ENCODE measurements around the gene ERBB2.
A peak's percentile ranks its signal among the peaks of the same experiment; 100 is the strongest.
"Not testable (repeated sequence)": the region's sequence is repeated elsewhere in the genome, so short reads cannot be mapped to it uniquely, and the experiment has no call there.

Gene ERBB2

DNA sequence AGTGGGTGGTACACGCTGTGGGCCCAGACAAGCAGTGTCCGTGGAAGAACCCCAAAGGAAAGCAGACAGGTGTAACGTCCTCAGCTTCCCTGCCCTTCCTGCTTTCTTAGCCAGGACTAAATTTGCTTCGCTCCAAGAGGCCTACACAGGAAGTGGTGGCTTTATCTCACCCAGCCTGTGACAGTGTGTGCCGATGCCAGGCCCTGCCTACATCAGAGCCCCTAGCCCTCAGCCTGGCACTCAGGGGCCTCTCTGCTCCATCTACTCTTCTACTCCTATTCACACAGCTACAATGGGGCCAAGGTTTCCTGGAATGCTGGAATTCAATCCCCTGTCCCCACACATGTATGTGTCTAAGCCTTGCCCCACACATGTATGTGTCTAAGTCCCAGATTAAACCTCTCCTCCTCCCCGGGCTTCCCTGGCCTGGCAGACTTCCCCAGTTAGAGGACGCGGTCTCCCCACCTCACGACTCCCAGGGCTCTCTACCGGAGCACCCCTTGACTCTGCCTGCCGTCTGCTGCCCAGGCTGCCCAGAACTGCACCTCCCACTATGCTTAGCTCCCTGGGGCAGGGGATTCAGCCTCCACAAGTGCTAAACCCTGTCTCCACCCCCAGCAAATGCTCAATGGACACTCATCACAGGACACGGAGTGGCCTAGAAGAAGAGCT, 20.2 kb upstream of the ERBB2 start:
- no peak for DNase-seq

- DNase-seq = no peak
These were observed 16.4 kb upstream of the ERBB2 start for GRCh38 chr17:39683295-39683939.

DNA sequence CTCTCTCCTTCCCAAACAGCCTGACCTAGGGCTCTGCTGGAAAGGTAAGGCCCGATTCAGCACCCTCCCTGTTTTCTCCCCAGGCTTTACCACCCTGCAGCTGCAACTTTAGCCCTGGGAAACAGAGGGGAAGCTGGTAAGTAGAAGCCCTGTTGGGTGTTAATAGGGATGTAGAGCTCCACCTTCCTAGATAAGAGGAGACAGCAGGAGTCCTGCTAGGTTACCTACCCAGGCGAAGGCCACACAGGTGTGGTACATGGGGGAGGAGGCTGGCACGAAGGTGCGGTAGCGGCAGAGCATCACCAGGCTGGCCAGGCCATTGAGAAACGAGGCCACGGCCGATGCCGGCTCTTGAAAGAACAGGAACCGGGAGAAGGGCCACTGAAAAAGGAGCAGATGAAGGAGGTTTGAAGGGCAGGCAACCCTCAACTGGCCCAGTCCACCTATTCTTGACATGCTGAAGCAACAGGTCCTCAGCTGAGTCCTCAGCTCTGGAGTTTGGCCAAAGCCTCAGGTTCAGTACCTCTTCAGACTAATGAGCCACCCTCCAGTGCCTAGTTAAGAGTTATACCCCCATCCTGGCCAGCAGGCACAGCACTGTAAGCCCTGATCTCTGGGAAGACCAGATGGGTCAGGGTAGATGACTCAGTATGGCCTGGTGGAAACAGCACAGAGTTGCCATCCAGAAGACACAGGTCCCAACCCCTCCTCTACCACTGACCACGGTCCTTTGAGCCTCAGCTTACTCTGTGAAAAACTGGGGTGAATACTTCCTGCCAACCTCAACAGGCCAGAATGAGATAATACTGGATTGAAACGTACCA, 15.3 kb upstream of the ERBB2 start:
- DNase-seq = no peak

DNA sequence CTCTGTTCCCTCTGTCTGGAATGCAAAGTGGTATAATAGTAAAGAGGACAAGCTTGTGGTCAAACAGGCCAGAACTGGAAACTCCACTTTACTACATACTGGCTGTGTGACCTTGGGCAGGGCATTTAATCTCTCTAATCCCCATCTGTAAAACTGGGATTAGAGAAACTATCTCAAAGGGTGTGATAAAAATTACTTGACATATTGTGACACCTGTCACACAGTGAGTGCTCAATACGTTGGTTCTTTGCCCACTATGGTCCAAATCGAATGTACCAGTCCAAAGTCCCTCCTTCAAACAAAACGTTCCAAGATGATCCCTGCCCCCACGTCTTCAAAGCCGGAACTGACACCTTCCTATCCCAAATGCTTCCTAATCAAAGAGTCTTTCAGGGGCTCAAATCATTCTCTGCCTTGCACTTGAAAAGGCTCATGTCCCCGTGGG, 12.7 kb upstream of the ERBB2 start:
- DNase-seq = no peak

DNA sequence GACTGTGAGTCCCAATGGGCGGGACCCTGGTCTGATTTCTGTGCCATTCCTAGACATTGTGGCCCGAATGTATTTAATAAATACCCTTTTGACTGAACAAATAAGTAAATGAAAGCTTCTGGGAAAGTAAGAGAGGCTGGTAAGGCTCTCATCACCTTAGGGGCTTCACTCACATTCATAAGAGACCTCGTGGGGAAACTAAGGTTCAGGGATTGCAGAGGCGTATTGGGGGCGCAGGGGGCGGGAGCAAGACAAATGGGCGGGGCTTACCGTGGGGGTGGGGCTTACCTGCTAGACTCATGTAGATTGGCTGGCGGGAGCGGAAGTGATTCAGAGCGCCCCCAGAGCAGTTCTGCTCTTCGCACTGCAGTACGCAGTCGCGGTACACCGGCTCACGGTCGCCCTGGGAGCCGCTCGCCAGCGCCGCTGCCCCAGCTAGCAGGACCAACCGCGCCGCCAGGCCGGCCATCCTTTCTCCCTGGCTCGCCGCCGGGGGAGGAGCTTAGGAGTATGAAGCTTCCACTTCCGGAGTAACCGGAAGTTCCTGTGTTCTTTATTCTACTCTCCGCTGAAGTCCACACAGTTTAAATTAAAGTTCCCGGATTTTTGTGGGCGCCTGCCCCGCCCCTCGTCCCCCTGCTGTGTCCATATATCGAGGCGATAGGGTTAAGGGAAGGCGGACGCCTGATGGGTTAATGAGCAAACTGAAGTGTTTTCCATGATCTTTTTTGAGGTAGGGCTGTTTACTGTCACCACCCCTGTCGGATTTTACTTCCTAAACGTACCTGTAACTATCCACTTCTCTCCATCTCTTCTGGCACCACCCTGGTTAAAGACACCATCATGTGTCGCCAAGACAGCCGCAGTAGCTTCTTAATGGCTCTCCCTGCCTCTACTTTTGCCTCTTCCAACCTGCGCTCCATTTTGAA, 12.1 kb upstream of the ERBB2 start, which contains the start of gene PGAP3:
PGAP3 (minus strand) TSS at position 512 of the 929 bp plus-strand sequence; CDS start at position 469, 43 bp downstream.
- peak; percentile 82 for DNase-seq

DNA sequence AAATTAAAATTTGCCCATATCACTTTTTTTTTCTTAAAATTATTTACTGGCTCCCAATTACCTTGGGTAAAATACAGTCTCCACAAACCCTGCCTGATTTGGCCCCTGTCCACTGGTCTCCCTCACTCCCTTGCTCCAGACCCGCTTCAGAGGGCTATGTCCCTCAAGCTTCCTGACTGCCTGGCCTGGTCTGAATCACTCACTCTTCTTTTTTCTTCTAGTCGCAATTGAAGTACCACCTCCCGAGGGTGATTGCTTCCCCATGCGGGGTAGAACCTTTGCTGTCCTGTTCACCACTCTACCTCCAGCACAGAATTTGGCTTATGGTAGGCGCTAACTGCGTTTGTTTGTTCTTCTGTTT, 11.4 kb upstream of the ERBB2 start:
- DNase-seq = no peak

- no peak for DNase-seq
These were observed 10.9 kb upstream of the ERBB2 start for GRCh38 chr17:39688945-39689344.

DNA sequence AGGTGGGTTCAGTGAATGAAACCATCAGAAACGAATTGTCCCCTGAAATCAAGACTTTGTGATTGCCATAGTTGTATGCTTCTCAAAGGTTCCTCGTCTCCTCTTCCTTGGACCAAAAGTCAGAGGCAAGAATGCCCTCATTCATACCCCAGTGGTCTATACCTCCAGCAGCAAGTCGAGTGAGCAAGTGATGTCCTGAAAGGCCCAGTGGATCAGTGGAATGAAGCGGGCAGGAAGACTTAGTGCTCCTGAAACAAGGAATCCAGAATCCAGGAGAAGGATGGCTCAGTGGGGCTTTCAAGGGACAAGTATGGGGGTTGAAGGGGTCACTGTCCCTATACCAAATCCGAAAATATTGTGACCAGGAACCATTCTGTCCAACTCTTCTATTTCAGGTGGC, 5.3 kb upstream of the ERBB2 start:
- DNase-seq = no peak

GRCh38 chr17:39695089-39695474, 4.8 kb upstream of the ERBB2 start:
- DNase-seq = no peak

GRCh38 chr17:39696731-39697130, 3.1 kb upstream of the ERBB2 start:
- DNase-seq = no peak

- no peak for DNase-seq
These were observed 1.9 kb upstream of the ERBB2 start for GRCh38 chr17:39697961-39698360.

DNA sequence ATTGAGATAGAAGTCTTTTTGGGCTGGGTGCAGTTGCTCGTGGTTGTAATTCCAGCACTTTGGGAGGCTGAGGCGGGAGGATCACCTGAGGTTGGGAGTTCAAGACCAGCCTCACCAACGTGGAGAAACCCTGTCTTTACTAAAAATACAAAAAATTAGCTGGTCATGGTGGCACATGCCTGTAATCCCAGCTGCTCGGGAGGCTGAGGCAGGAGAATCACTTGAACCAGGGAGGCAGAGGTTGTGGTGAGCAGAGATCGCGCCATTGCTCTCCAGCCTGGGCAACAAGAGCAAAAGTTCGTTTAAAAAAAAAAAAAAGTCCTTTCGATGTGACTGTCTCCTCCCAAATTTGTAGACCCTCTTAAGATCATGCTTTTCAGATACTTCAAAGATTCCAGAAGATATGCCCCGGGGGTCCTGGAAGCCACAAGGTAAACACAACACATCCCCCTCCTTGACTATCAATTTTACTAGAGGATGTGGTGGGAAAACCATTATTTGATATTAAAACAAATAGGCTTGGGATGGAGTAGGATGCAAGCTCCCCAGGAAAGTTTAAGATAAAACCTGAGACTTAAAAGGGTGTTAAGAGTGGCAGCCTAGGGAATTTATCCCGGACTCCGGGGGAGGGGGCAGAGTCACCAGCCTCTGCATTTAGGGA, 577 bp upstream of the ERBB2 start:
- not testable (repeated sequence) for DNase-seq

DNA sequence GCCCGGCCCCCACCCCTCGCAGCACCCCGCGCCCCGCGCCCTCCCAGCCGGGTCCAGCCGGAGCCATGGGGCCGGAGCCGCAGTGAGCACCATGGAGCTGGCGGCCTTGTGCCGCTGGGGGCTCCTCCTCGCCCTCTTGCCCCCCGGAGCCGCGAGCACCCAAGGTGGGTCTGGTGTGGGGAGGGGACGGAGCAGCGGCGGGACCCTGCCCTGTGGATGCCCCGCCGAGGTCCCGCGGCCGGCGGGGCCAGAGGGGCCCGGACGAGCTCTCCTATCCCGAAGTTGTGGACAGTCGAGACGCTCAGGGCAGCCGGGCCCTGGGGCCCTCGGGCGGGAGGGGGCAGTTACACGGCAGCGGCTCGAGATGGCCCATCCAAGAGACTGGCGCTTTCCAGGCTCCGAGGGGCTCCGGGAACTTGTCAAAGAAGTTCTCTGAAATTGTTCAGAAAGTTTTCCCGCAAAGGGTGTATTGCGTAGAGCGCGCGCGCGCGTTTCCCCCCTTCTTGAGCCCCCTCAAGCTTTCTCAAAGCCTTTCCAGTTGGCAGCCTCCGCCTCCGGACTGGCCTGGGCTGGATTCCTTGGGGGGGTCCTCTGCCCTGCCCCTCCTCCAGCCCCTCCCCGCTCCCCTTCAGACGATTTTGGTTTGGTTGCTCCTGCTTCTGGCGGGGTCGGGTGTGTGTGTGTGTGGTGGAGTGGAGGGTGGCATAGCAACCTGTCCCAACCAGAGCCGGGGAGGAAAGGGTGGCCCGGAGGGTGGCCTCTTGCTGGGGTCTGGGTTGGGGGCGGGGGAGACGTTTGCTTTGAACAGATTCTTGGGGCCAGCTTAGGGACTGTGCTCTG, 504 bp downstream of the ERBB2 start:
- DNase-seq = no peak

DNA sequence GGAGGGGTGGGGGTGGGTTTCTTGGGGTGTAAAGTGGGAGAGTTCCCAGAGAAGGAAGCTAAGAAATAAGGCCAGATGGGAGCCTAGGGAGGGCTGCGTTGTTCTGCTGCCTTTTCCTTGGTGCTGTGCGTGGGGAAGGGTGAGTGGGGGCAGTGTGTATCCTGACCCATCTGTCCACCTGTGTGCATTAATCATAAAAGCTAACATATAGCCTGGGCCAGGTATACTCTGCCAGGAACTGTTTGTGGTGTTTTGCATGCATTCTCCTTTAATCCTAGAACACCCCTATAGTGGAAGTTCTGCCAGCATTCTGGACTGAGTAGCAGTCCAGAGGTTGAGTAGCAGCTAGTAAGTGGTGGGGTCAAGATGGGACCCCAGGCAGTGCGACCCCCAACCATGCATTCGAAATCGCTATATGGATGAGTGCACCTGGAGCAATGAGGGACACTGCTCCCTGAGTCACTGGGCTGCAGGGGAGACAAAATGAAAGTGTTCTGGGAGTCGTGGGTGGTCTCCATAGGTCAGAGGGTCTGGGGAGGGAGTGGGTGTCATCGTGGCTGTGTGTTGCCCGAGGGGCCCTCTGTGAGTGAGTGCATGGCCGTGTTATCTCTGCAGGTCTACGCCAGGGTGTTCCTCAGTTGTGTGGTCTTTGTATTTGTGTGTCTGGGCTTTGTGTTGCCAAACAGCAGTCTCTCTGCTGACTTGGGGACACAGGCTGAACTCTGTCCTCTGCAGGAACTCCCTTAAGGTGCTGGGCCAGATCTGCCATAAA, 1.3 kb downstream of the ERBB2 start:
- no peak for DNase-seq

DNA sequence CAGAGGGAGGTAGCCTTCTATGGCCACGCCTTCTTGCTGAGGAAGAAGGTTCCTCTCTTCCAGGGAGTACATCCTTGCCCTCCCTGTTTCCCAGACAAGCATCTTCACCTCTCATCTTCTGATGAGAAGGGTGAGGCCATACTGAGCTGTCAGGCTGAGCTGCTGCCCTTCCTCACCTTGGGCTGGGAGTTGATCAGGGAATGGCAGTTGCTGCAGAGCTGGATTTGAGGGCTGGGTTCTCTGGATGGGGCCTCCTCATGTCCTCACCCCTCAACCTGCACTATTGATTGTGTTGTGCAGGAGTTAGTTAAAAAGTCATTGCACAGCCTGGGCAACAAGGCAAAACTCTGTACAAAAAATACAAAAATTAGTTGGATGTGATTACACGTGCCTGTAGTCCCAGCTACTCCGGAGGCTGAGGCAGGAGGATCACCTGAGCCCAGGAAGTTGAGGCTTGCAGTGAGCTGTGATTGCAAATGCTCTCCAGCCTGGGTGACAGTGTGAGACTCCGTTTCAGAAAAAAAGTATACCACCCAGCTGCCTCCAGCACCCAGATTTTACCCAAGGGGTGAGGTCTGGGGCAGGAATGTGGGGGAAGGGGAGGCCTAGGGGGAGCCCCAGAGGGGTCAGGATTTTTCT, 2.0 kb downstream of the ERBB2 start:
- DNase-seq = no peak

GRCh38 chr17:39702901-39703893, 3.3 kb downstream of the ERBB2 start:
- DNase-seq = no peak

DNA sequence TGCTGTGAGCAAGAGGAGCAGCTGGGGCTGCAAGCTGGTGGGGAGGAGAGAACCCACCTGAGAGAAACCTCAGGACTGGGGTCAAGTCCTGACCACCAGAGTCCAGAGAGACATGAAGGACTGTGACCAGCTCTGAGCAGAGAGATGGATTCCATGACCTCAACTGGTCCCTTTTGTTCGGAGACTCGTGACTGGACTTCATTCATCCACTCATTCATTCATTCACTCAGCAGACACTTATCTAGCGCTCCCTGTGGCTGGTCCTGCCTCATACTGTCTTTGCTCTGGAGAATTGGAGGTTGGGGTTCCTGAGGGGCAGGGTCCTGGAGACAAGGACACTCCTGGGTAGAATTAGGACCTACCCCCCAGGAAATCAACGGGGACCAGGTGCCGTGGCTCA, 4.0 kb downstream of the ERBB2 start:
- no peak for DNase-seq

DNA sequence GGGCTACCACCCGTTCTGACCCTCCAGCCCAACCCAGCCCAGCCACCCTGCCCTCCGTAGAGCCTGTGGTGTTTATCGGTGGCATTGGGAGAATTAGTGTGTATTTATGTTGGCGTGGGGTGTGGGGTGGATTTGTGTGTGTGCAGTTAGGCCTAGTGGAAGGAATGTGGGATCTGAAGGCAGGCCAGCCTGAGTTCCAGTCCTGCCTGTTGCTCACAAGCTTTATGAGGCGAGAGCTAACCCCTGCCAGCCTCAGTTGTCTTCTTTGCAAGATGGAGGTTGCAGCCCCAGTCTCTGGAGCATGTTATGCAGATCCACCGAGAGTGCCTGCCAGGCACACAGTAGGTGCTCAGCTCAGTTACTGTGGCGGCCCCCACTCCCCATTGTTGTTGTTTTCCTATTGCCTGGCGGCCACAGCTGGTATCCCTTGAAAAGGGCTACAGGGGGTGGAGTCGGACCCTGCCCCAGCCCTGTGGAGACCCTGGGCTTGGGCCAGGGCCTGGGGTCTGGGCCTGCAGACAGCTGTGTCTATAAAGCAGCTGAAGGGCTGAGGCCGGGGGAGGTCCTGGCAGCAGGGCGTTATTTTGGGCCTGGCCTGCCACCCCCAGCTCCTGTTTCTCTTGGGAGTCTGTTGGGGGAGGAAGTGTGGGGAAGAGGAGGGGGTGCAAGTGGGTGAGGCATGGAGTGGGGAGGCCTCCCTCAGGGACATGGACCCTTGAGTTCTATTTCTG, 5.1 kb downstream of the ERBB2 start:
- no peak for DNase-seq

Measured in NCI-H187 (cell line).